Inflammatory macrophage treated with lipopolysaccharide for 1 hour (primary cell): ENCODE results near the gene ELAVL3.

Source experiments
- DNase-seq, 2 donors: peaks; one replicate each; pipeline ENCODE4 v3.0.0-alpha.2; 2020 to 2022

Gene ELAVL3

DNA sequence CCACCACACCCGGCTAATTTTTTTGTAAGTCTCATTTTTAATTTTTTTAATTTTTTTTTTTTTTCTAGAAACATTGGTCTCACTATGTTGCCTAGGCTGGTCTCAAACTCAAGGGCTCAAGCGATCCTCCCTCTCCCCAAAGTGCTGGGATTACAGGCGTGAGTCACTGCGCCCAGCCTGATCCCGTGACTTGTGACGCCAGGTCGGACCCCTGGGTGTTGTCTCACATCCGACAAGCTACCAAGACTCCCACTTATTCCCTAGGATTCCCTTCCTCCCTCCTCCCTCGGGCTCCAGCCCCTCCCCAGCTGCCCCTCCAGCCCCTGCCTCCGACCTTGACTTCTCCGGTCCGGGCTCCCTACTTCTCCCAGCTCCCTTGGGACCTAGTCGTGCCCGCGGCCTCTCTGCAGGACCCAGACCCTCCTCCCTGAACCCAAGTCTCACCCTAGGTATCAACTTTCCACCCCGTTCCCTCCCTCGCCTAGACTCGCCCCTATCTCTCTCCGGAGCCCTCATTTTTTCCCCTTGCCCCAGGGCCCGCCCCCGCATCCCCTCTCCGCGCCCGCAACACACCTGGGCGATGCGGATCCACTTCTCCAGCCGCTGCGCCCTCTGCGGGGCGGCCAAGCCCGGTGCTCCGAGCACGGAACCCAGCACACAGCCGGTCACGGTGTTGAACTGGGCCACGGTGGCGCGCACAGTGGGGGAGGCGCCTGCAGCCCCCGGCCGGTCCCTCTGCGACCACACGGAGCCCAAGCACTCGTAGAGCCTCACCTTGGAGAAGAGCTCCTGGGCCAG, 74.8 kb downstream of the ELAVL3 start:
- no peak for DNase-seq

DNA sequence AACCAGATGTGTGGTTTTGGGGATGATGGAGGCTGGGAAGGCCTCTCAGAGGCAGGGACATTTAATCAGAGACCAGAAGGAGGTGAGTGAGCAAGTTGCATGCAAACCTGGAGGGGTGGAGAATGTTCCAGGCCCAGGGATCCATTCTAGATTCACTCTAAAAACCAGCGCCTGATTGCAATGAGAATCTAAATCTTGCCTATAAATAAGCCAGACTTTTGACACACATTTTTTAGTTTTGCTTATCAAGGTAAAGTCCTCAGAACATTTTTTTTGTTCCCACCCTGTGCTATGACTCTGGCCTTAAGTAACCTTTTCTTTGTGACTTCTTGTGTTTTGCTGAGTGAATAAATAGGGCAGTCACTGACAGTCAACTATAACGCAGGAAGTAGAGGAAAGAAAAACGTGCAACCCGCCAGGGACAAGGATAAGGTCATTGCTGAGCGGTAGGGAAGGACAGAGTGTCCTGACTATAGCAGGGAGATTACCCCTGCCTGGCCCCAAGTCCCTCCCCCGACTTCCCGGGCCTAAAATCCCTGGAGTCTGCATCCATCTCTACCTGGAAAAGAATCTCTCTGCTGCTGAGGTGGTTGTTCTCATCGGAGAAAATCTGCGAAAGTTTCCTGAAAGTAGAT, 76.1 kb downstream of the ELAVL3 start:
- DNase-seq, result no peak

DNA sequence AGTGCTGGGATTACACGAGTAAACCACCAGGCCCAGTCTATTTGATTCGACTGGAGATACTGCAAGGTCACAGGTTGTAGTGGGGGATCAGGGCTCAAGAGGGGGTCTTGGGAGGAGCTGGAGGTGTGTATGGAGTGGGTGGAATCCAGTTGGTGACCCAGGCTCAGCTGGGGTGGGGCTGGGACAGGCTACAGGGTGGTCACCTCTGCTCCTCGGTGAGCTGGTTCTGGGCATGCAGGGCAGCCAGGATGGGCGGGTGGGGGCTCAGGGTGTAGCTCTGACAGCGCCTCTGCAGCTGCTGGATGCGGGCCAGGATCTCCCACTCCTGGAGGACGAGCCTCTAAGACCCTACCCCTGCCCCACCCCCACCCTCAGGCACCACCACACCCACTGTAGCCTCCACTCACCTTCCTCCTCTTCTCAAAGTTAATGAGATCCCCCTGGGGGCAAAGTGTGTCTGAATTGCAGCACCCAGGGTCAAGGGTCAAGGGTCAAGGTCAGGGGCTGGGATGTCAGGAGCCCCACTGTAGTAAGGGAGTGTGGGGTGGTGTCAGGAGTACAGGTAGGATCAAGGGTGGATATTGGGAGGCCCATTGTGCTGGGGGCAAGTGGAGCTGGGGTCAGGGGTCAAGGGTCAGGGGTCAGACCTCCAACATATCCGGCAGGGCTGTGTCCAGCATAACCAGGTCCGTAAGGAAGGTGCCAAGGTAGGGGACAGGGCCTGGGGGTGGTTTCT, 78.9 kb downstream of the ELAVL3 start:
- no peak for DNase-seq
